Natural killer cell (primary cell): ENCODE measurements around the gene S1PR3. TPM values are rescaled to one million over a fixed set of nuclear protein-coding genes. Genes with fewer than 3 reads are reported as not detected.

Source experiments
- ATAC-seq, 3 donors: fragments of 150-1000 bp in 2 of 3; fragments of 200-7000 bp in 1 of 3; cut with Tn5 transposase; 1 replicate in 1 of 3; 2 replicates in 2 of 3; pipeline ENCODE4 v1.10.0; 2021; ENCODE audit warnings: mild to moderate bottlenecking in 2 of 3, moderate library complexity in 2 of 3
- DNase-seq, 2 donors: peaks; one replicate each; pipeline versions ENCODE4 v3.0.0 to v3.0.0-alpha.2; 2013 to 2021; ENCODE audit warnings: mixed read lengths in 1 of 2
- H3K27ac ChIP-seq: one replicate; pipeline ENCODE4 v1.5.1; 2013; ENCODE audit warnings: mild to moderate bottlenecking, low read length
- H3K27me3 ChIP-seq: one replicate; pipeline ENCODE4 v1.6.1; 2013; ENCODE audit warnings: low read length; ENCODE audit not compliant: control insufficient read depth, insufficient read depth
- H3K36me3 ChIP-seq: one replicate; pipeline ENCODE4 v1.6.1; 2013; ENCODE audit warnings: low read length; ENCODE audit not compliant: control insufficient read depth, insufficient read depth
- H3K4me1 ChIP-seq: one replicate; pipeline ENCODE4 v1.6.1; 2013; ENCODE audit warnings: low read length; ENCODE audit not compliant: control insufficient read depth, insufficient read depth
- H3K4me3 ChIP-seq: one replicate; pipeline ENCODE4 v1.5.1; 2013; ENCODE audit warnings: low read length
- H3K9me3 ChIP-seq: one replicate; pipeline ENCODE4 v1.6.1; 2013; ENCODE audit warnings: low read length; ENCODE audit not compliant: control insufficient read depth, insufficient read depth
- H3K27ac Mint-ChIP-seq, 2 donors: one replicate each; pipeline ENCODE4 v1.8.0; 2022; ENCODE audit warnings: mild to moderate bottlenecking in 2 of 2, mixed read lengths in 2 of 2, moderate library complexity in 1 of 2
- H3K27me3 Mint-ChIP-seq, 2 donors: one replicate each; pipeline ENCODE4 v1.8.0; 2022; ENCODE audit warnings: low read depth in 2 of 2, mixed read lengths in 2 of 2
- H3K36me3 Mint-ChIP-seq: one replicate; pipeline ENCODE4 v1.8.0; 2022; ENCODE audit warnings: mixed read lengths
- H3K4me1 Mint-ChIP-seq, 2 donors: one replicate each; pipeline ENCODE4 v1.8.0; 2022; ENCODE audit warnings: mixed read lengths in 2 of 2
- H3K4me3 Mint-ChIP-seq: one replicate; pipeline ENCODE4 v1.8.0; 2022; ENCODE audit warnings: mild to moderate bottlenecking, moderate library complexity, mixed read lengths
- H3K9me3 Mint-ChIP-seq, 2 donors: one replicate each; pipeline ENCODE4 v1.8.0; 2022; ENCODE audit warnings: mixed read lengths in 2 of 2
- WGBS: methylation state at CpG from one replicate; pipeline ENCODE4 v1.1.7; 2013; ENCODE audit warnings: missing lambda C conversion rate; ENCODE audit not compliant: insufficient coverage; 5-methylcytosine and 5-hydroxymethylcytosine counted together
- intact Hi-C: fragments of 100-400 bp; cut with micrococcal nuclease; formaldehyde crosslinking; loops from one replicate; pipeline ENCODE4 v1.14.2; 2022
- total RNA-seq, 4 donors: library from RNA; stranded (reverse); fragments of 120-200 nt in 1 of 4; gene quantifications; one replicate each; pipeline versions ENCODE4 v1.2.3 to v1.2.4, GENCODE V29; 2013 to 2022
- TF ChIP-seq, protein P1 (sequence below): fragments of 200-600 bp; IDR thresholded peaks from one replicate; pipeline ENCODE4 v1.8.0; 2022; ENCODE audit warnings: antibody characterized with exemption

Gene S1PR3
- total RNA-seq, 3 donors from 2014 or later (not counting 1 experiment from before 2014, with no cell fraction given) = 1.1 to 1.5 TPM; not detected in 1

GRCh38 chr9:89052470-89053097 lies 61.3 kb downstream of the S1PR3 start:
- DNase-seq = no peak
- no peaks in the 10 kb centered on the region for H3K9me3 Mint-ChIP-seq
- Histone ChIP-seq H3K27ac (no peak overlapping the region), H3K4me1 (no peaks in the 10 kb centered on the region), H3K9me3 (no peaks in the 10 kb centered on the region), H3K4me3 (no peak overlapping the region), H3K27me3 (no peaks in the 10 kb centered on the region), H3K36me3 (no peaks in the 10 kb centered on the region)
- intact Hi-C loops = no loop called here
- no peaks in the 10 kb centered on the region for H3K4me1 Mint-ChIP-seq
- 89% methylated on average over 6 of the region's 6 CpGs for WGBS
- H3K4me3 Mint-ChIP-seq = no peak overlapping the region
- TF ChIP-seq, protein P1, sequence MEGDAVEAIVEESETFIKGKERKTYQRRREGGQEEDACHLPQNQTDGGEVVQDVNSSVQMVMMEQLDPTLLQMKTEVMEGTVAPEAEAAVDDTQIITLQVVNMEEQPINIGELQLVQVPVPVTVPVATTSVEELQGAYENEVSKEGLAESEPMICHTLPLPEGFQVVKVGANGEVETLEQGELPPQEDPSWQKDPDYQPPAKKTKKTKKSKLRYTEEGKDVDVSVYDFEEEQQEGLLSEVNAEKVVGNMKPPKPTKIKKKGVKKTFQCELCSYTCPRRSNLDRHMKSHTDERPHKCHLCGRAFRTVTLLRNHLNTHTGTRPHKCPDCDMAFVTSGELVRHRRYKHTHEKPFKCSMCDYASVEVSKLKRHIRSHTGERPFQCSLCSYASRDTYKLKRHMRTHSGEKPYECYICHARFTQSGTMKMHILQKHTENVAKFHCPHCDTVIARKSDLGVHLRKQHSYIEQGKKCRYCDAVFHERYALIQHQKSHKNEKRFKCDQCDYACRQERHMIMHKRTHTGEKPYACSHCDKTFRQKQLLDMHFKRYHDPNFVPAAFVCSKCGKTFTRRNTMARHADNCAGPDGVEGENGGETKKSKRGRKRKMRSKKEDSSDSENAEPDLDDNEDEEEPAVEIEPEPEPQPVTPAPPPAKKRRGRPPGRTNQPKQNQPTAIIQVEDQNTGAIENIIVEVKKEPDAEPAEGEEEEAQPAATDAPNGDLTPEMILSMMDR = no peak
- H3K27ac Mint-ChIP-seq = no peak overlapping the region
- peaks cover 3 to 9% of the 10 kb centered on the region in 2 donors for H3K27me3 Mint-ChIP-seq
- no peak for ATAC-seq
- H3K36me3 Mint-ChIP-seq = no peaks in the 10 kb centered on the region

- Mint-ChIP-seq H3K36me3 (no peaks in the 10 kb centered on the region), H3K4me3 (no peak overlapping the region), H3K27me3 (peaks cover under 1 to 9% of the 10 kb centered on the region in 2 donors), H3K4me1 (no peaks in the 10 kb centered on the region), H3K27ac (no peak overlapping the region), H3K9me3 (no peaks in the 10 kb centered on the region)
- Histone ChIP-seq H3K4me3 (no peak overlapping the region), H3K27ac (no peak overlapping the region), H3K9me3 (no peaks in the 10 kb centered on the region), H3K4me1 (no peaks in the 10 kb centered on the region), H3K36me3 (no peaks in the 10 kb centered on the region), H3K27me3 (no peaks in the 10 kb centered on the region)
- ATAC-seq = no peak
- intact Hi-C loops = no loop called here
- DNase-seq = no peak
- 92% methylated on average over 5 of the region's 5 CpGs for WGBS
- TF ChIP-seq, protein P1 = no peak
Measured at GRCh38 chr9:89053301-89053700, 62.0 kb downstream of the S1PR3 start.

Other genes starting within 250 kb of the S1PR3 start
- under 1 TPM; 0.02 to 0.09 (median 0.08) TPM for gene SHC3, start 187.3 kb downstream of the S1PR3 start, total RNA-seq